Measurements from ENCODE around the gene PLPPR2.
"Not testable (repeated sequence)": the region's sequence is repeated elsewhere in the genome, so short reads cannot be mapped to it uniquely, and the experiment has no call there.

Gene PLPPR2

GRCh38 chr19:11355160-11356073 is at the start of gene PLPPR2:
TSS of gene PLPPR2 (plus strand) at chr19:11355432. CDS start at chr19:11357674, 2,242 bp downstream.
- peak; percentile 91 for DNase-seq (ENCODE audit: low read depth, low spot score)

GRCh38 chr19:11306337-11306736 is 48.9 kb upstream of the PLPPR2 start:
- DNase-seq (ENCODE audit: low read depth, low spot score): no peak

GRCh38 chr19:11320278-11320995 is 34.8 kb upstream of the PLPPR2 start:
- not testable (repeated sequence) for DNase-seq (ENCODE audit: low read depth, low spot score)

- DNase-seq (ENCODE audit: low read depth, low spot score): no peak
These were observed 33.8 kb upstream of the PLPPR2 start for GRCh38 chr19:11321191-11322126.

- DNase-seq (ENCODE audit: low read depth, low spot score): no peak
These were observed 32.8 kb upstream of the PLPPR2 start for GRCh38 chr19:11322269-11323024.

- no peak for DNase-seq (ENCODE audit: low read depth, low spot score)
These were observed 31.6 kb upstream of the PLPPR2 start for GRCh38 chr19:11323601-11324078.

GRCh38 chr19:11324079-11324661 is 31.1 kb upstream of the PLPPR2 start:
- DNase-seq (ENCODE audit: low read depth, low spot score): peak; percentile 36

- DNase-seq (ENCODE audit: low read depth, low spot score): no peak
These were observed 30.4 kb upstream of the PLPPR2 start for GRCh38 chr19:11324748-11325389.

- no peak for DNase-seq (ENCODE audit: low read depth, low spot score)
These were observed 29.7 kb upstream of the PLPPR2 start for GRCh38 chr19:11325544-11325943.

- DNase-seq (ENCODE audit: low read depth, low spot score): no peak
These were observed 25.1 kb upstream of the PLPPR2 start for GRCh38 chr19:11330127-11330526.

- DNase-seq (ENCODE audit: low read depth, low spot score): no peak
These were observed 23.7 kb upstream of the PLPPR2 start for GRCh38 chr19:11331502-11331901.

GRCh38 chr19:11332822-11333221 is 22.4 kb upstream of the PLPPR2 start:
- no peak for DNase-seq (ENCODE audit: low read depth, low spot score)

GRCh38 chr19:11333838-11334237 is 21.4 kb upstream of the PLPPR2 start:
- DNase-seq (ENCODE audit: low read depth, low spot score): not testable (repeated sequence)

- peak; percentile 23 for DNase-seq (ENCODE audit: low read depth, low spot score)
These were observed 19.6 kb upstream of the PLPPR2 start for GRCh38 chr19:11335449-11336146.

- DNase-seq (ENCODE audit: low read depth, low spot score): no peak
These were observed 18.2 kb upstream of the PLPPR2 start for GRCh38 chr19:11337080-11337479.

GRCh38 chr19:11338121-11338520 is 17.1 kb upstream of the PLPPR2 start:
- no peak for DNase-seq (ENCODE audit: low read depth, low spot score)

GRCh38 chr19:11338569-11339253 is 16.5 kb upstream of the PLPPR2 start:
- no peak for DNase-seq (ENCODE audit: low read depth, low spot score)

- peak; percentile 81 for DNase-seq (ENCODE audit: low read depth, low spot score)
These were observed 15.8 kb upstream of the PLPPR2 start, which contains the start of gene RAB3D for GRCh38 chr19:11339254-11340098. TSS of gene RAB3D (minus strand) at chr19:11339657. CDS start at chr19:11337399, 2,258 bp downstream.

Data from ELF-1 (cell line).